ENCODE data around the gene SLC40A1.

- no peak for TF ChIP-seq CTCF (IDR thresholded peaks at IDR 0.05; ENCODE audit: low read depth, low read length)
- no peak for TF ChIP-seq POLR2A (IDR thresholded peaks at IDR 0.05; ENCODE audit: extremely low read depth, insufficient read length)
Measured at GRCh38 chr2:189609853-189610252, 29.3 kb upstream of the SLC40A1 start.

Data from NB4 (cell line).